HL-60 (cell line): Measurements from ENCODE around the gene INPP5B.
"Not testable (repeated sequence)": the region's sequence is repeated elsewhere in the genome, so short reads cannot be mapped to it uniquely, and the experiment has no call there.

Source experiments
- POLR2AphosphoS5 ChIP-seq: IDR thresholded peaks from 2 replicates; pipeline ENCODE4 v1.6.1; 2012; ENCODE audit warnings: low read depth
- TF ChIP-seq, protein P1 (sequence below): IDR thresholded peaks from one replicate; pipeline ENCODE4 v1.5.1; 2011; ENCODE audit warnings: low read length, control low read depth, inconsistent platforms; ENCODE audit not compliant: insufficient read depth
- TF ChIP-seq, protein P2 (sequence below): IDR thresholded peaks from 2 replicates; pipeline ENCODE4 v1.6.1; 2012; ENCODE audit warnings: low read depth; ENCODE audit not compliant: insufficient replicate concordance

DNA sequence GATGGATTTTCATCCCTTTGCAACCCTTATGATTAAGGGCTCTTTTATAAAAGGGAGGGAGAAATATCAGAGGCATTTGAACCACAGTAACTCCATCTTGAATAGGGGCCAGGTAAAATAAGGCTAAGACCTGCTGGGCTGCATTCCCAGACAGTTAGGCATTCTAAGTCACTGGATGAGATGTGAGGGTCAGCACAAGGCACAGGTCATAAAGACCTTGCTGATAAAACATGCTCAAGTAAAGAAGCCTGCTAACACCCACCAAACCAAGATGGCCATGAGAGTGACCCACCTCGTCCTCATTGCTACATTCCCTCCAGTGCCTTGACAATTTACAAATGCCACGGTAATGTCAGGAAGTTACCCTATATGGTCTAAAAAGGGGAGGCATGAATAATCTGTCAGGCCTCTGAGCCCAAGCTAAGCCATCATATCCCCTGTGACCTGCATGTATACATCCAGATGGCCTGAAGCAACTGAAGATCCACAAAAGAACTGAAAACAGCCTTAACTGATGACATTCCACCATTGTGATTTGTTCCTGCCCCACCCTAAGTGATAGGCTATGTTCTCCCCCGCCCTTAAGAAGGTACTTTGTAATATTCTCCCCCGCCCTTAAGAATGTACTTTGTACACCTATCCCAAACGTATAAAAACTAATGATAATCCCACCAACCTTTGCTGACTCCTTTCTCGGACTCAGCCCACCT lies 39.3 kb downstream of the INPP5B start:
- not testable (repeated sequence) for TF ChIP-seq POLR2AphosphoS5
- TF ChIP-seq, protein P1, sequence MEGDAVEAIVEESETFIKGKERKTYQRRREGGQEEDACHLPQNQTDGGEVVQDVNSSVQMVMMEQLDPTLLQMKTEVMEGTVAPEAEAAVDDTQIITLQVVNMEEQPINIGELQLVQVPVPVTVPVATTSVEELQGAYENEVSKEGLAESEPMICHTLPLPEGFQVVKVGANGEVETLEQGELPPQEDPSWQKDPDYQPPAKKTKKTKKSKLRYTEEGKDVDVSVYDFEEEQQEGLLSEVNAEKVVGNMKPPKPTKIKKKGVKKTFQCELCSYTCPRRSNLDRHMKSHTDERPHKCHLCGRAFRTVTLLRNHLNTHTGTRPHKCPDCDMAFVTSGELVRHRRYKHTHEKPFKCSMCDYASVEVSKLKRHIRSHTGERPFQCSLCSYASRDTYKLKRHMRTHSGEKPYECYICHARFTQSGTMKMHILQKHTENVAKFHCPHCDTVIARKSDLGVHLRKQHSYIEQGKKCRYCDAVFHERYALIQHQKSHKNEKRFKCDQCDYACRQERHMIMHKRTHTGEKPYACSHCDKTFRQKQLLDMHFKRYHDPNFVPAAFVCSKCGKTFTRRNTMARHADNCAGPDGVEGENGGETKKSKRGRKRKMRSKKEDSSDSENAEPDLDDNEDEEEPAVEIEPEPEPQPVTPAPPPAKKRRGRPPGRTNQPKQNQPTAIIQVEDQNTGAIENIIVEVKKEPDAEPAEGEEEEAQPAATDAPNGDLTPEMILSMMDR, result not testable (repeated sequence)
- TF ChIP-seq, protein P2, sequence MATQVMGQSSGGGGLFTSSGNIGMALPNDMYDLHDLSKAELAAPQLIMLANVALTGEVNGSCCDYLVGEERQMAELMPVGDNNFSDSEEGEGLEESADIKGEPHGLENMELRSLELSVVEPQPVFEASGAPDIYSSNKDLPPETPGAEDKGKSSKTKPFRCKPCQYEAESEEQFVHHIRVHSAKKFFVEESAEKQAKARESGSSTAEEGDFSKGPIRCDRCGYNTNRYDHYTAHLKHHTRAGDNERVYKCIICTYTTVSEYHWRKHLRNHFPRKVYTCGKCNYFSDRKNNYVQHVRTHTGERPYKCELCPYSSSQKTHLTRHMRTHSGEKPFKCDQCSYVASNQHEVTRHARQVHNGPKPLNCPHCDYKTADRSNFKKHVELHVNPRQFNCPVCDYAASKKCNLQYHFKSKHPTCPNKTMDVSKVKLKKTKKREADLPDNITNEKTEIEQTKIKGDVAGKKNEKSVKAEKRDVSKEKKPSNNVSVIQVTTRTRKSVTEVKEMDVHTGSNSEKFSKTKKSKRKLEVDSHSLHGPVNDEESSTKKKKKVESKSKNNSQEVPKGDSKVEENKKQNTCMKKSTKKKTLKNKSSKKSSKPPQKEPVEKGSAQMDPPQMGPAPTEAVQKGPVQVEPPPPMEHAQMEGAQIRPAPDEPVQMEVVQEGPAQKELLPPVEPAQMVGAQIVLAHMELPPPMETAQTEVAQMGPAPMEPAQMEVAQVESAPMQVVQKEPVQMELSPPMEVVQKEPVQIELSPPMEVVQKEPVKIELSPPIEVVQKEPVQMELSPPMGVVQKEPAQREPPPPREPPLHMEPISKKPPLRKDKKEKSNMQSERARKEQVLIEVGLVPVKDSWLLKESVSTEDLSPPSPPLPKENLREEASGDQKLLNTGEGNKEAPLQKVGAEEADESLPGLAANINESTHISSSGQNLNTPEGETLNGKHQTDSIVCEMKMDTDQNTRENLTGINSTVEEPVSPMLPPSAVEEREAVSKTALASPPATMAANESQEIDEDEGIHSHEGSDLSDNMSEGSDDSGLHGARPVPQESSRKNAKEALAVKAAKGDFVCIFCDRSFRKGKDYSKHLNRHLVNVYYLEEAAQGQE, result not testable (repeated sequence)
